ENCODE measurements around the gene PDE4B. TPM values are rescaled to one million over a fixed set of nuclear protein-coding genes. Genes with fewer than 3 reads are reported as not detected.
"Not testable (repeated sequence)": the region's sequence is repeated elsewhere in the genome, so short reads cannot be mapped to it uniquely, and the experiment has no call there.

The PDE4B gene
- total RNA-seq, 1 donor = 26.9 TPM

- DNase-seq (ENCODE audit: low read depth in 2 of 3, low spot score in 2 of 3) = no peak
These were observed 607.3 kb downstream of the PDE4B start for GRCh38 chr1:66399888-66400529.

- no peak for DNase-seq (ENCODE audit: low read depth in 2 of 3, low spot score in 2 of 3)
These were observed 608.0 kb downstream of the PDE4B start for GRCh38 chr1:66400660-66401059.

DNA sequence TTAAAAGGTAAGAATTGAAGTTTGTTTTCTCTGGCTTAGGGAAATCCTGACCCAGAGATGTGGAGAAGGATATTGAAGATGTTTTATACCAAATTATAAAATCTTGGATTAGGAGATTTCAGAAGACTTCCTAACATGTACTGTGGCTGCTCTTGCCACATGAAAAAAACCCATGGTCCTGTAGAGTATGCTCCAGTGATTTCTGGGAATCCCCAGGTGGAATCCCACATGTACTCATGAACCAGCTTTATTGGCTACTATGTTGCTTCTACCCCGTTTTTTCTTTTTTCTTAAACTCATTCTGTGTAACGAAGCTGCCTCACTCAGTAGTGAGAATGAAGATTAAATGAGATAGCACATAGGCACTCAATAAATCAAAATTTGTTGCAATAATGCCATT, 608.5 kb downstream of the PDE4B start:
- DNase-seq (ENCODE audit: low read depth in 2 of 3, low spot score in 2 of 3) = no peak

- DNase-seq (ENCODE audit: low read depth in 2 of 3, low spot score in 2 of 3) = no peak
These were observed 609.5 kb downstream of the PDE4B start for GRCh38 chr1:66402194-66402593.

DNA sequence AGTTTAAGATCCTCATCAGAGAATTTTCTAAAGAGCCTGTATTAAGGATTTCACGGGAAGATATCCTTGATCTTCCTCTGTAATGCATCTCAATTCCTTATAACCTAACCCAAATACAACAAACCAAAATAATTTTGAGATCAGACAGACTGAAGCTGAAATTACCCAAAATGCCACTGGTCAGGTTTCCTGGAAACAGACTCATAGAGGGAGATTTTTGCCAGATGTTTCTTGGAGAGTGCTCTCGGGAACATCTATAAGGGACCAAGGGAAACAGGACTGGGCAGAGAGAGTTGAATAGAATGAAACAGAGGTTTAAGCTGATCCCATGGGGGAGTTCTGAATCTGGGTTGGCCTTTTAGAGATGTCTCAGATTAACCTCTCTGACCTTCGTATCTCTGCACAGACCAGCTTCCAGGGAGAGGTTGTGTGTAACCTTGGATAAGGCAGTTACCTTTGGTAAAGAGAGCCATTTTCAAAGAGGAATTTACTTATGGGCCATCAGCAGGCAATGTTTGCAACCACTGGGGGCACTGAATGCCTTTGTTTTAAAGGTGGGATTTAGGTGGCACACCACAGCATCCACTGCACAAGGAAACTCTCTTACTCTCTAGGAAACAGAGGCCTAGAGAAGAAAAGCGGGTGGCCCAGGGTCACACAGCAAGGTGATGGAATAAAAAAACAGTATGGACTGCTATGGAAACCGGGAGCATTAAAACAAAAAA, 610.5 kb downstream of the PDE4B start:
- peak in 1 of 3 donors; percentile 32 for DNase-seq (ENCODE audit: low read depth in 2 of 3, low spot score in 2 of 3)

GRCh38 chr1:66405061-66405460, 612.4 kb downstream of the PDE4B start:
- peak in 1 of 3 donors; percentile 50 for DNase-seq (ENCODE audit: low read depth in 2 of 3, low spot score in 2 of 3)

- DNase-seq (ENCODE audit: low read depth in 2 of 3, low spot score in 2 of 3) = not testable (repeated sequence)
These were observed 618.8 kb downstream of the PDE4B start for GRCh38 chr1:66411449-66411848.

DNA sequence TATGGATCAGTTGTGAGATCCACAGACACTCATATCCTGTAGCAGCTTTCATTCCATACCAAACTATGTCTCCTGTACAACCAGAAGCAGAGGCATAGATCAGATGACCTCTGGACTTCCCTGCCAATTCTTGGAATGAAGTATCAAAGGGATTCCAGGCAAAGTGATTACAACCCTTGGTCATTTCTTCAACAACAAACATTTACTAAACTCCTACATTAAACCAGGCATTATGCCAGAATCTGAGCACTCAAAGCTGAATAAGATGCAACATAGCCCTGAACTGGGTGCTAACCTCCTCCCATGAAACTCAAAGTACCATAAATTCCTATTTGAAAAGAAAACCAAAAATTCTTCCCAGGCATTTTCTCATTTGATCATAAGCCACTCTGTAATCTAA, 620.0 kb downstream of the PDE4B start:
- DNase-seq (ENCODE audit: low read depth in 2 of 3, low spot score in 2 of 3) = no peak

- DNase-seq (ENCODE audit: low read depth in 2 of 3, low spot score in 2 of 3) = no peak
These were observed 620.6 kb downstream of the PDE4B start for GRCh38 chr1:66413136-66413837.

DNA sequence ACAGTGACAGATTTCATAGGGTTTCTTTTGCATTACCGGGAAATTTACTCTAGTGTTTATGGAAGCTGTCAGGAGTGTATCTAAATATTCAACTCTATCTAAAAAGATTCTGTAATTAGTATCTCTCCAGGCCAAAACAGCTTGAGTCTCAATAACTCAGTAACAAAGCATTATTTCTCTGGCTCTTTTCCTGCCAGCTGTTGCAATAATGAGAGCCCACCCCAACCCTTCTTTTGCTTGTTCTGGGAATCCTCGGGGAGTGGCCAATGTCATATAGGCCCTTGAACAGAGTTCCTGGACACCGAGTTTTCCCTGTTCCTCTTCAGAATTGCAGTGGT, 621.1 kb downstream of the PDE4B start:
- no peak for DNase-seq (ENCODE audit: low read depth in 2 of 3, low spot score in 2 of 3)

- no peak for DNase-seq (ENCODE audit: low read depth in 2 of 3, low spot score in 2 of 3)
These were observed 622.6 kb downstream of the PDE4B start for GRCh38 chr1:66415281-66415680.

DNA sequence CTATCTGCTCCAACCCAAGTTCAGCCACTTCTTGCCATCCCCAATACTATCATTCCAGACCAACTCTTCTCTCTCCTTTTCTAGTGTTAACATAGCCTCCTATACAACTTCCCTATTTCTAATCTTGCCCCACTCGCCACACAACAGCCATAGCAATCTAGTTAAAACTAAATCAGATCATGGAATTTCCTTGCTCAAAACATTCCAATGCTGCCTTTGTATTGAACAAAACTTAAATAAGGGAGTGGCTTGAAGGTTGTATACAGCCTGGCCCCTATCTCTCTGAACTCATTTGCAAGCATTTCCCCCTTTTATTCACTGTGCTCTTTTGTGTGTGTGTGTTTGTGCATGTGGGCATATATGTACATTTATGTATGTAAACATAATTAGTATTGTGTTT, 623.2 kb downstream of the PDE4B start:
- DNase-seq (ENCODE audit: low read depth in 2 of 3, low spot score in 2 of 3) = no peak

DNA sequence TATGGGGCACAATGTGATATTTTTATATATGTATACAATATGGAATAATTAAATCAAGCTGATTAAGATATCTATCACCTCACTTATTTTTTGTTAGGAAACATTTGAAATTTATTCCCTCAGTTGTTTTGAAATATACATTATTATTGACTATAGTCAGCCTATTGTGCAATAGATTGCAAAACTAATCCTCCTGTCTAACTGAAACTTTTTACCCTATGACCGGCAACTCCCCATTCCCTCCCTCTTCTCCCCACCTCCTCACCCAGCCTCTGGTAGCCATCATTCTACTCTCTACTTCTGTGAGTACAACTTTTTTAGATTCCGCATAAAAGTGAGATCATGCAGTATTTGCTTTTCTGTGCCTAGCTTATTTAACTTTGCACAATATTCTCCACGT, 623.6 kb downstream of the PDE4B start:
- no peak for DNase-seq (ENCODE audit: low read depth in 2 of 3, low spot score in 2 of 3)

- no peak for DNase-seq (ENCODE audit: low read depth in 2 of 3, low spot score in 2 of 3)
These were observed 625.3 kb downstream of the PDE4B start for GRCh38 chr1:66418021-66418420.

GRCh38 chr1:66420171-66420570, 627.5 kb downstream of the PDE4B start:
- not testable (repeated sequence) for DNase-seq (ENCODE audit: low read depth in 2 of 3, low spot score in 2 of 3)

GRCh38 chr1:66420906-66421305, 628.2 kb downstream of the PDE4B start:
- DNase-seq (ENCODE audit: low read depth in 2 of 3, low spot score in 2 of 3) = not testable (repeated sequence)

DNA sequence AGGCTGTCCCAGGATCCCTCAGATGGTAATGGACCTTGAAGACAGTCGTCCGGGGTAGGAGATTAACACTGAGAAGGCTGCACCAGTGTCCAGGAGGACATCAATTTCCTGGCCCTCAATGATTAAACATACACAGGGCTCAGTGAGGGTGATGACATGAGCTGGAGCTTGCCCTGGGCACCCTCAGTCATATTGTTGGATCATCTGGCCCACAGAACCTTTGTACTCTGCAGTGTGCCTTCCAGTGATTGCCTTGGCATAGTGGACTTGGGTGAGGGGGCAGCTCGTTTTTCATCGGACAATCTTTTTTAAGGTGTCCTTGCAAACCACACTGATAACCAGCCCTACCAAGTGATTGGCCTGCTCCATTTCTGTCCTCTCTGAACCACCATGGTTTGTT, 630.1 kb downstream of the PDE4B start:
- no peak for DNase-seq (ENCODE audit: low read depth in 2 of 3, low spot score in 2 of 3)

Small RNAs within 50 kb of the gene (small RNA-seq; reads per million reads assigned to genes)
- gene RN7SL854P = not detected
- gene RNU4-88P = not detected

Data from hematopoietic multipotent progenitor cell (in vitro differentiated cells).